ENCODE results near the gene TFAP2B.
A peak's percentile ranks its signal among the peaks of the same experiment; 100 is the strongest.

TFAP2B gene

GRCh38 chr6:50795574-50795973, 23.1 kb upstream of the TFAP2B start:
- DNase-seq, result no peak
- Mint-ChIP-seq H3K9me3 (no peaks in the 10 kb centered on the region), H3K27me3 (ENCODE audit: low read depth, poor library complexity) (peaks cover 15% of the 10 kb centered on the region), H3K27ac (no peak overlapping the region), H3K36me3 (ENCODE audit: low read depth) (no peaks in the 10 kb centered on the region), H3K4me1 (no peaks in the 10 kb centered on the region), H3K4me3 (no peak overlapping the region)
- TF ChIP-seq, protein P1, sequence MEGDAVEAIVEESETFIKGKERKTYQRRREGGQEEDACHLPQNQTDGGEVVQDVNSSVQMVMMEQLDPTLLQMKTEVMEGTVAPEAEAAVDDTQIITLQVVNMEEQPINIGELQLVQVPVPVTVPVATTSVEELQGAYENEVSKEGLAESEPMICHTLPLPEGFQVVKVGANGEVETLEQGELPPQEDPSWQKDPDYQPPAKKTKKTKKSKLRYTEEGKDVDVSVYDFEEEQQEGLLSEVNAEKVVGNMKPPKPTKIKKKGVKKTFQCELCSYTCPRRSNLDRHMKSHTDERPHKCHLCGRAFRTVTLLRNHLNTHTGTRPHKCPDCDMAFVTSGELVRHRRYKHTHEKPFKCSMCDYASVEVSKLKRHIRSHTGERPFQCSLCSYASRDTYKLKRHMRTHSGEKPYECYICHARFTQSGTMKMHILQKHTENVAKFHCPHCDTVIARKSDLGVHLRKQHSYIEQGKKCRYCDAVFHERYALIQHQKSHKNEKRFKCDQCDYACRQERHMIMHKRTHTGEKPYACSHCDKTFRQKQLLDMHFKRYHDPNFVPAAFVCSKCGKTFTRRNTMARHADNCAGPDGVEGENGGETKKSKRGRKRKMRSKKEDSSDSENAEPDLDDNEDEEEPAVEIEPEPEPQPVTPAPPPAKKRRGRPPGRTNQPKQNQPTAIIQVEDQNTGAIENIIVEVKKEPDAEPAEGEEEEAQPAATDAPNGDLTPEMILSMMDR (IDR thresholded peaks at IDR 0.05), result no peak

GRCh38 chr6:50804283-50804682, 14.4 kb upstream of the TFAP2B start:
- no peaks in the 10 kb centered on the region for H3K4me1 Mint-ChIP-seq
- peaks cover 11% of the 10 kb centered on the region for H3K27me3 Mint-ChIP-seq (ENCODE audit: low read depth, poor library complexity)
- no peaks in the 10 kb centered on the region for H3K36me3 Mint-ChIP-seq (ENCODE audit: low read depth)
- H3K27ac Mint-ChIP-seq, result no peak overlapping the region
- no peak overlapping the region for H3K4me3 Mint-ChIP-seq
- TF ChIP-seq, protein P1 (IDR thresholded peaks at IDR 0.05), result no peak
- DNase-seq, result no peak
- H3K9me3 Mint-ChIP-seq, result no peaks in the 10 kb centered on the region

DNA sequence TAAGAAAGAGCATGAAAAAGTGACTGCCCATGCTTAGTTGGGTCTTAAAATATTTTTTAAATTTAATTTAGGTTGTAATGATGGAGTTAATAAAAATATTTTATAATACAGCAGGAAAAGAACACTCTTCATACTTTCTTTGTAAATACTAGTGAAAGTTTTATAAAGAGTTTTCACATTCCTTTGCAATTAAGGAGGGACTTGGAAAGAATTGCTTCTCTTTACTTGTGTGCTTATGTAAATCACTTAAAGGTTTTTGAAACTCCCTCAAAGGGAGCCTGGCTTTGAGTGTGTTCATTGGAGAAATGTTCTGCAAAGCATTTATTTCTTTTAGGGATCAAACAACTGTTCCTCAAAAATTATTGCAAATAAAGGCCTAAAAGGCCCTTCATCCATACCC, 11.6 kb upstream of the TFAP2B start:
- H3K9me3 Mint-ChIP-seq, result peaks cover 16% of the 10 kb centered on the region
- H3K4me1 Mint-ChIP-seq, result no peaks in the 10 kb centered on the region
- no peaks in the 10 kb centered on the region for H3K36me3 Mint-ChIP-seq (ENCODE audit: low read depth)
- H3K27me3 Mint-ChIP-seq (ENCODE audit: low read depth, poor library complexity), result peaks cover 20% of the 10 kb centered on the region
- TF ChIP-seq, protein P1 (IDR thresholded peaks at IDR 0.05), result no peak
- H3K4me3 Mint-ChIP-seq, result no peak overlapping the region
- H3K27ac Mint-ChIP-seq, result no peak overlapping the region
- DNase-seq, result no peak

DNA sequence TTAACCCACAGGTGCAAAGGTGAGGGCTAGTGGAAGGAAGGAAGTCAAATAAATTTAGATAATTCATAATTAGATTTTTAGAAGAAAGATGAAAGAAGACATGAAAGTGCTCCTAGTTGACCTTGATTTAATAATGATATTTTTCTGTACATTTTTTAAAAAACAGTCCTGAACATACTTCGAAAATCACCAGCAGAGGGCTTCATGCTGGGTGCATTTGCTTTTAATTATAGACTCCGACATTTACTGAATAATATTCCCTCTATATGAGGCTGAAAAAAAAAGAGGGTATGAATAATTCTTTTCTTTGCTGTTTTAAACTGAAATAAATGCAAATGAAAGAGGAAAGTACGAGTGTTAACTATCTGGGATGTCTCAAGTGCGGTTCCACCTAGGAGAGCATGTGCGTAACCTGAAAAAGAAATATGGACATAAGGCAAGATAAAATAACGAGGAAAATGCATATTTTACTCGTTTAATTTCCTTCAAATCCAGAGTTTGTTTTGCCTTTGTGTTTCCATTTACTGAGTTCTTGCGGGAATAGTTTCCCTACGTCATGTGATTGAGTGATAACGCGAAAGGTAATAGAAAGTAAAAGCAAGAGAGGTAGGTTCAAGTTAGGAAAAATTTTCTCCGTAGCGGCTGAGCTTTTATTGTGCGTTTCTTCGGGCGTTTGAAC, 3.1 kb upstream of the TFAP2B start:
- Mint-ChIP-seq H3K36me3 (ENCODE audit: low read depth) (no peaks in the 10 kb centered on the region), H3K9me3 (peaks cover 16% of the 10 kb centered on the region), H3K27ac (no peak overlapping the region), H3K4me1 (no peaks in the 10 kb centered on the region), H3K4me3 (peak overlapping the region; percentile 76), H3K27me3 (ENCODE audit: low read depth, poor library complexity) (peaks cover 88% of the 10 kb centered on the region)
- DNase-seq, result no peak
- TF ChIP-seq, protein P1 (IDR thresholded peaks at IDR 0.05), result no peak

DNA sequence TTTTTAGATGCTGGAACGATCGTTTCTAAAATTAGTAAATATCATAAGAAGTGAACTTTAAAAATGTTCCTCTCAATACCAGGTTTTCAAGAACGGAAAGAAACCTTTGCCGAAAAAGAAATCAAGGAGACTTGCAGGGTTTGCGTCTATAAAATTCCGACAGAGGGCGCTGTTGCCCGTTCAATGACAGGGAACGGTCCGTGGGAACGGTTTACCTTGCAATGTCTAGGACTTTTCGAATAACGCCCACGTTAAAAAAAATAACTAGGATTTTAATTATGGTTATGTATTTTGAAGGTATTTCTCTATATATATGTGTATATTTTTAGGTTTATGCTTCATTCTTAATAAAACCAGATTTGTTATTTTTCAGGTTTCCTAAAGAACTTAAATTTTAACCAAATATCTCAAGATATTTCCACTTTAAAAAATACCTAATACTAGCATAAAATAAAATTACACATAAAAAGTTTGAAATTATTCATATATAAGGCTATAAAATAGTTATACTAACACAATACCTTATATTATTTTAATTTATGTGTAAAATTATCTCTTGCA, 2.5 kb upstream of the TFAP2B start:
- H3K27ac Mint-ChIP-seq, result no peak overlapping the region
- H3K4me1 Mint-ChIP-seq, result no peaks in the 10 kb centered on the region
- TF ChIP-seq, protein P1 (IDR thresholded peaks at IDR 0.05), result peak; percentile 80
- peak; percentile 84 for DNase-seq
- H3K9me3 Mint-ChIP-seq, result peaks cover 10% of the 10 kb centered on the region
- H3K36me3 Mint-ChIP-seq (ENCODE audit: low read depth), result no peaks in the 10 kb centered on the region
- peaks cover 94% of the 10 kb centered on the region for H3K27me3 Mint-ChIP-seq (ENCODE audit: low read depth, poor library complexity)
- H3K4me3 Mint-ChIP-seq, result peak overlapping the region; percentile 76
